Skeletal muscle cell (primary cell): ENCODE measurements around the gene OR51B5.
"Not testable (repeated sequence)": the region's sequence is repeated elsewhere in the genome, so short reads cannot be mapped to it uniquely, and the experiment has no call there.

Experiments
- DNase-seq: peaks from one replicate; pipeline ENCODE4 v3.0.0-alpha.2; 2010; ENCODE audit warnings: low read depth
- H3K4me3 ChIP-seq: 2 replicates; pipeline ENCODE4 v1.5.1; 2011; ENCODE audit warnings: low read depth, mild to moderate bottlenecking, control low read depth, low read length, moderate library complexity

Gene OR51B5

DNA sequence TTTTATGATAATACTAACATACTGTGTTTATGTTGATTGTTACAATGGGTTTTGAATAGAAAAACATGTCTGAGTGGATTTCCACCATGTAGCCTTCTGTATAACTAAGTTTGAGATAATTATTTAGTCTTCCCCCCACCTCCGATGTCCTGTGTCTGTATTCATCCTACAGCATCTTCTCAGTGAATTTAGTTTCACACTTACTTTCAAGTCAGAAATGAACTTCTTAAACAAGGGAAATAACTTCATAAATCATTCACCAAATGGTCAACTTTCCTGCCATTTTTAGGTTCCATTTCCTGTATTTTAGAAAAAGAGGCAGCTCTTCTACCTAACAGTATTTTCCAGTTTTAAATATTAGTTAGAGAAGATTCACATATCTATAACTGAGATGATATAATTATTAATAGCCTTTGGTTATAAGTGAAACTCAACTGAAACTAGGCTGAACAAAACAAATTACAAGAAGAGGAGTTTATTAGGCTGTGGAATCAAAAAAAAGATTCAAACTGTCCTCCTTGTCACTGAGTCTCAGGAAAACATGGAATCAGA, 3.5 kb downstream of the OR51B5 start:
- no peak overlapping the region for H3K4me3 ChIP-seq
- no peak for DNase-seq

DNA sequence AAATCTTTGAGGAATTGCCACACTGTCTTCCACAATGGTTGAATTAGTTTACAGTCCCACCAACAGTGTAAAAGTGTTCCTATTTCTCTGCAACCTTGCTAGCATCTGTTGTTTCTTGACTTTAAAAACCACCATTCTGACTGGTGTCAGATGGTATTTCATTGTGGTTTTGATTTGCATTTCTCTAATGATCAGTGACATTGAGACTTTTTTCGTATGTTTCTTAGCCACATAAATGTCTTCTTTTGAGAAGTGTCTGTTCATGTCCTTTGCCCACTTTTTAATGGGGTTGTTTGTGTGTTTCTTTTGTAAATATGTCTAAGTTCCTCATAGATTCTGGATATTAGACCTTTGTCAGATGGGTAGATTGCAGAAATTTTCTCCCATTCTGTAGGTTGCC, 6.1 kb downstream of the OR51B5 start:
- DNase-seq, H3K4me3 ChIP-seq: not testable (repeated sequence)

DNA sequence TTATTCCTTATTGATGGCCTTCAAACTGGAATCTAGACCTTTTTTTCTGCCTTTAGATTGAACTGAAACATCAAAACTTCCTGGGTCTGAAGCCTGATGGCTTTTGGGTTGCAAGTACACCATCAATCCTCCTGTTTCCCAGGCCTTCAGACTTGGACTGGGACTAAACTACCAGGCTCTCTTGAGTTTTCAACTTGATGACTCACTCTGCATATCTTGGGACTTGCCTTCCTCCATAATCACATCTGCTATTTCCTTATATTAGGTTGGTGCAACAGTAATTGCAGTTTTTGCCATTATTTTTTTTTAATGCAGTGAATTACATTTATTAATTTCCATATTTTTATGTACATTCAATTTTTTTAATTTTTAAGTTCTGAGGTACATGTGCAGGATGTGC, 7.0 kb downstream of the OR51B5 start:
- no peak for DNase-seq
- H3K4me3 ChIP-seq, result no peak overlapping the region

DNA sequence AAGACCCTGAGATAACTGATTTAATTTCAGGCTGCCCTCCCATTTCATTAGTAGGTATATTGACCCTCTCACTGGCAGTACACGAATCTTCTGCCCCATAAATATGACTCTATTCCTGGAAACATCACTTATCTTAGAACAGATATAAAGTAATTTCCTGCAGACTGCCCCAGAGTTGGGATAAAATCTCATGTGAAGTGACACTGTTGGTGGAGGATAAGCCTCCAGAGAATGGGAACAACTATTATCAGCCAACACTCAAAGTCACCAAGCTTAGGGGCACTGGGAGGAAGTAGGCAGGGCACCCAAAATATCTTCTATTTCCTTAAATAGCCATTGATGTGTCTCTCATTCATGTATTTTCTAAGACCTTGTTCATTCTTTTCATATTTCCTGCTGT, 8.2 kb downstream of the OR51B5 start:
- H3K4me3 ChIP-seq, result no peak overlapping the region
- DNase-seq, result no peak

DNA sequence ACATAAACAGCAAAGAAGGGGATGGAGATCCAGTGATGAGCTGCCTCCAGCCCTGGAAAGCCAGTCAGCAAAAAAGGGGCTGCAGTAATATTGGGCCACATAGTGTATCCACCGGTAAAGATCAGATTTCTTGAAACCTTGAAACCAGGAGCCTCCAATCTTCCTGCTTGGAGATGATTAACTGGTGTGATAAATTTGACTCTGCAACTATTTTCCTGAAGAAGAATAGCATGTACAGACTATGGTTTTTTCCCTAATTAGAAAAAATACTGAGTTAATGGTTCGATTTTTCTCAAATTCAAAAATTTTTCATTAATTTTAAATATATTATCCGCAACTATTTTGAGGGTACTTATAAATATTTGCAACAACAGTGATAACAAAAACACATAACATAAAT, 19.1 kb downstream of the OR51B5 start, which contains the start of gene OR51B2:
TSS of gene OR51B2 (minus strand) at position 101 of the 400 bp plus-strand sequence. CDS start at position 101, 0 bp downstream.
- DNase-seq, result no peak
- H3K4me3 ChIP-seq, result no peak within 1 kb of the TSS

DNA sequence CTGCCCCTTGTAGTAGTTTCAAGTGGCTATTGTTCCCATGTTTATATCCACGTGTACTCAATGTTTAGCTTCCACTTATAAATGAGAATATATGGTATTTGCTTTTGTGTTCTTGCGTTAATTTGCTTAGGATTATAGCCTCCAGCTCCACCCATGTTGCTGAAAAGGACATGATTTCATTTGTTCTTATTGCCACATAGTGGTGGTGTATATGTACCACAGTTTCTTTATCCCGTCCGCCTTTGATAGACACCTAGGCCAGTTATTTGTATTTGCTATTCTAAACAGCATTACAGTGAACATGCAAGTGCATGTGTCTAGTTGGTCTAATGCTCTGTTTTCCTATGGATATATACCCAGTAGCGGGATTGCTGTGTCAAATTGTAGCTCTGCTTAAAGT, 26.0 kb downstream of the OR51B5 start:
- H3K4me3 ChIP-seq, result no peak overlapping the region
- no peak for DNase-seq

DNA sequence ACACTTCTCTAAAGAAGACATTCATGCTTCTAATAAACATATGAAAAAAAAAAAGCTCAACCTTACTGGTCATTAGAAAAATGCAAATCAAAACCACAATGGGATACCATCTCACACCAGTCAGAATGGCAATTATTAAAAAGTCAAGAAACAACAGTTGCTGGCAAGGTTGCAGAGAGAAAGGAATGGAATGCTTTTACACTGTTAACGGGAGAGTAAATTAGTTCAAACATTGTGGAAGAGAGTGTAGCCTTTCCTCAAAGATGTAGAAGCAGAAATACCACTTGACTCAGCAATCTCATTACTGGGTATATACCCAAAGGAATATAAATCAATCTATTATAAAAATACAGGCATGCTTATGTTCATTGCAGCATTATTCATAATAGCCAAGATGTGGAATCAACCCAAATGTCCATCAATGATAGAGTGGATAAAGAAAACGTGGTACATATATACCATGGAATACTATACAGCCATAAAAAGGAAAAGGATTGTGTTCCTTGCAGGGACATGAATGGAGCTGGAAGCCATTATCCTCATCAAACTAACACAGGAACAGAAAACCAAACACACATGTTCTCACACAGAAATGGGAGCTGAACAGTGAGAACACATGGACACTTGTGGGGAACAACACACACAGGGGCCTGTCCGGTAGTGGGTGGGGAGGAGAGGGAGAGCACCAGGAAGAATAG, 29.8 kb downstream of the OR51B5 start:
- DNase-seq, H3K4me3 ChIP-seq: not testable (repeated sequence)

DNA sequence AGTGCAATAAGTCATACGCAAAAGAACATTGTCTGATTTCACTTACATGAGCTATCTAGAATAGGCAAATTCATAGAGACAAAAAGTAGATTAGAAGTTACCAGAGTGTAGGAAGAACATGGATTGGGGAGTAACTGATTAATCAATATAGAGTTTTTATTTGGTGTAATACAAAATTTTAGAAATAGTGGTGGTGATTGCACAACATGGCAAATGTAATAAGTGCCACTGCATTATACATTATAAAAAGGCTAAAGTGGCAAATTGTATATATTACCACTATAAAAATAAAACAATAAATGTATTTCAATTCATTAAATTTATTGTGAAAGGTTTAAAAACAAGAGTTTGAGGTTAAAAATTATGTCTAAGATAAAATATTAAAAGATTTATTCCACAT, 32.9 kb downstream of the OR51B5 start:
- DNase-seq, result no peak
- H3K4me3 ChIP-seq, result no peak overlapping the region

DNA sequence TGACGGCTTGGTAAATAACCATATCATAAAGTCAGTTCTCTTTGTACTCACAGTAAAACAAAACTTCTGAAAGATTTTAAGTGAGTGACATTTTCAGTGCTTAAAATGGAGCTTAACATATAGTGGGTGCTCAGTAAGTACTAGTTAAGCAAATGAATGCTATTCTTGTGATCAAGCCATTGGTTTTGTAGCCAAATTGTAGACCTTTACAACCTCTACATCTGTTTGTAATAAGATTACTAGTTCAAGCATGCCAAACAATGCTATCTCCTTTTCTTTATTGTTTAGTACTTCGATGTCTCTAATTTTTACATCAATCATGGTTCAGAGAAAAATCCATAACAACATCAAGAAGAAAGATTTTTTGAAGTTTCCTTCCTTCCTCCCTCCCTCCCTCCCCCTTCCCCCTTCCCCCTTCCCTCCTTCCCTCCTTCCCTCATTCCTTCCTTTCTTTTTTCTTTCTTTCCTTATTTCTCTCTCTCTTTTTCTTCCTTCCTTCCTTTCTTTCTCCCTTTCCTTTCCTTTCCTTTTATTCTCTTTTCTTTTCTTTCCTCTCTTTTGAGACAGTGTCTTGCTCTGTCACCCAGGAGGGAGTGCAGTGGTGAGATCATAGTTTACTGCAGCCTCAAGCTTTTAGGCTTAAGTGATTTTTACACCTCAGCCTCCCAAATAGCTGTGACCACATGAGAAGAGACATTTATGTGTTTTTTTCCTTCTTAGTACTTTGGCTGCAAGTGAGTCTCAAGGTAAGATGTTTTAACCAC, 35.9 kb downstream of the OR51B5 start:
- H3K4me3 ChIP-seq, result no peak overlapping the region
- DNase-seq, result no peak

DNA sequence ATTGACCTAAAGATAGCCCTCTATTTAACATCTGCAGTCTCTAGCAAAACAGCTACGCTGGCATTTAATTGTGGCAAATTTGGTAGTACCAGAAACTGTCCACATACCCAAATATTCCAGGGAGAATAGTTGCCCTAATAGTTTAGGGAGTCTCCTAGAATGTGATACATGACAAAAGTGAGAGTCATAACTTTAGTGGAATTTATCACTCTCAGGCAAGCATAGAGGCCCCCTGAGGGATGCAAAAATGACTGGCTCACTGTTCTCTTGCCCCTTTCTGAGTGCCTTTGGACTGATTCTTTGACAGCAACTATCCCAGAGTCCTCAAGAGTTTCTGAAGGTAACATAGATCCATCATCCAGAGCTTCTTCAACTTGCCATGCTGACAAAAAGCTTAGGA, 39.3 kb downstream of the OR51B5 start:
- no peak overlapping the region for H3K4me3 ChIP-seq
- no peak for DNase-seq

DNA sequence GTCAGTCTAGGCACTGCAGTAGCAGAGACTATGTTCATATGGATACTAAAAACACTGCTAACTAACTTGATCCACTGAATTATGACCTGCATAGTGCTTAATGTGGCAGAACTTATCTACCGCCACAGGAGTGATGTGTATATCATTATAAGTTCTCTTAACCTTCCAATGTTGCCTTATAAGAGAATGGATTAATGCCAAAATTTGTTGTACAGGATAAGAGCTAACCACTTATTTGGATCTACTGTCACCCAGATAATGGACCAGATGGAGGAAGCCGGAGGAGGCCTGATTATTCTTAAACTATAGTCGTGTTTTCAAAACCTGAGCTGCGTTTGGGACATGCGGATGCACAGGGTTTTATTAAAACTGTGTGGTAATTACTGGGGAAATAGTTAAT, 39.7 kb downstream of the OR51B5 start:
- DNase-seq, result no peak
- no peak overlapping the region for H3K4me3 ChIP-seq

DNA sequence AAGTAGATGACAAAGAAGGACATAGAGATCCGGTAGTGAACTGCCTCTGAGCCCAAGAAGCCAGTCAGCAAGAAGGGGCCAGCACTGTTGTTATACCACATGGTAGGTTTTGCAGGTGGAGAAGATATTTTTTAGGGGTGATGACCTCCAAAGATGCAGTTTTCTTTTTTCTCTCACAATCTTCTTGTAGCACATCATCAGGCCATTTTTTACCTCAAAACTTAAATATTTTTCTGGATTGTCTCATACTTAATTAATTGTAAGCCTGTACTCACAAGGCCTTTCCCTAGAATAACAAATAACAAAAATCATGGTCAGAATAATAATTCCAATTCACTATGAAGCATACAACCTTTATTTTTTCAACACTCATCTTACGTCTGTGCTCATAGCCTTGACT, 41.5 kb downstream of the OR51B5 start, which contains the start of gene OR51B4:
TSS of gene OR51B4 (minus strand) at position 101 of the 400 bp plus-strand sequence. CDS start at position 101, 0 bp downstream.
- no peak for DNase-seq

DNA sequence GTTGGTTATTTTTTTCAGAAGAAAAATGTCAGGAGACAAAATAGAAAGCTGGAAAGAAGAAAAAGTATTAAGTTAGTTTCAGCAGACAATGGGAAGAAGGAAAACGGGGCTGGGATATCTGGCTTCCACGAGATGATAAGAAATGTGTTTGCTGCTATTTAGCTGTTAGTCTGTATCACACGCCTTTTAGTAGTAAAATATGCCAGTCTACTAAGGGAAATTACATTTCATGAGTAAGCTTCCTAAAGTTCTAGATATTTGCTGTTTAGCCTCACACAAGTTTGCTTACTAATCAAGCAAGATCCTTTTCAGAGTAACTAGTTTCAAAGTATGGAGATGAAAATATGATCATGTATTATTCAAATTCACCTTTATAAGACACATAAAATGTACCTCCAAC, 43.1 kb downstream of the OR51B5 start:
- H3K4me3 ChIP-seq, result no peak overlapping the region
- no peak for DNase-seq

More for the DNA sequence above, 41.5 kb downstream of the OR51B5 start, which contains the start of gene OR51B4:
- no peak within 1 kb of the TSS for H3K4me3 ChIP-seq

DNA sequence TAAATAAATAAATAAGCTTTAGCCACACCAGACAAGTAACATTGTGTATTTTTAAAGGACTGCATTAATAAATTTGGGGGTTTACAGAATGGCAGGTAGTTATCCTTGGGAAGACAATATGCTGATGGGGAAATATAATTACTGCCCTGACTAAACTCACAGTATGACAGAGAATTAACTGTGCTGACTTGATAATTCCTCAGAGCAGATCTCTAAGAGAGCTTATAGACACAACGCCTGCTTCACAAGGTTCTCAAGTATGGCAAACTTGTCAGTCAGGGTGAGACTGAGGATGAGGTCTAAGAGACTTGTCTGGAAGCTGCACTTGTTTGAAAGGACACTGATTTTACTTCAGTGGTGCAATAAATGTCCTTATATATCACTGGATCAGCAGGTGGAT, 44.9 kb downstream of the OR51B5 start:
- H3K4me3 ChIP-seq, result no peak overlapping the region
- no peak for DNase-seq

DNA sequence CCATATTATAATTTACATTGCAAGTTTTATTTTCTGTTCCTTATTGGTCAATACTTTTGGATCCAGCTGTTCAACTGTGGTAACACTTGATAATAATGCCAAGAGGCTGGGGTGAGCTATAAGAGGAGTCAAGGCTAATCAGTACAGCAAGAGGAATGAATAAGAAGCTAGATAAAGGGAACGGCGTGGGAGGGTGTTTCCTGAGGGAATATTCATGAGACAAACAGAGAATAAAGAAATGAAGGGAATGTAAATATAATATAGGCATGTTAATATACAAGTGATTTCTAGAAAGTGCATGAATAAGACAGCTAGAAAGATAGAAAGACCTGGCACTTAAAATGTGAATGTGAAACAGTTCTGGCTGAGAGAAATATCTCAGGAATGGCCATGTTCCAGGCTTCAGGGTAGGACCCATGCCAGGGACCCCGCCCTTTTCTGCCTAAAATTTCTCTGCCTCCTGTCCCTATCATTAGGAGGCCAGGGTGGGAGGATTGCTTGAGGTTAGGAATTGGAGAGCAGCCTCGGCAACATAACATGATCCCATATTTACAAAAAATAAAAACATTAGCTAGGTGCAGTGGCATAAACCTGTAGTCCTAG, 45.5 kb downstream of the OR51B5 start:
- no peak for DNase-seq
- H3K4me3 ChIP-seq, result no peak overlapping the region

DNA sequence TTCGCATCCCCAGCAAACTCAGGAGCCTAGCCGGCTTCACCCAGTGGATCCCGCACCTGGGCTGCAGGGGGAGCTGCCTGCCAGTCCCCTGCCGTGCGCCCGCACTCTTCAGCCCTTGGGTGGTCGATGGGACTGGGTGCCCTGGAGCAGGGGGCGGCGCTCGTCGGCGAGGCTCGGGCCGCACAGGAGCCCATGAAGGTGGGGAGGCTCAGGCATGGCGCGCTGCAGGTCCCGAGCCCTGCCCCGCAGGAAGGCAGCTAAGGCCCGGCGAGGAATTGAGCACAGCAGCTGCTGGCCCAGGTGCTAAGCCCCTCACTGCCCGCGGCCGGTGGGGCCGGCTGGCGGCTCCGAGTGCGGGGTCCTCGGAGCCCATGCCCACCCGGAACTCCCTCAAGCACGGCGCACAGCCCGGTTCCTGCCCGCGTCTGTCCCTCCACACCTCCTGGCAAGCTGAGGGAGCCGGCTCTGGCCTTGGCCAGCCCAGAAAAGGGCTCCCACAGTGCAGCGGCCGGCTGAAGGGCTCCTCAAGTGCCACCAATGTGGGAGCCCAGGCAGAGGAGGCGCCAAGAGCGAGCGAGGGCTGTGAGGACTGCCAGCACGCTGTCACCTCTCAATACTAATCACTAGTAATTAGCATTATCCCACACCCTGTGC, 48.9 kb downstream of the OR51B5 start:
- not testable (repeated sequence) for DNase-seq, H3K4me3 ChIP-seq

DNA sequence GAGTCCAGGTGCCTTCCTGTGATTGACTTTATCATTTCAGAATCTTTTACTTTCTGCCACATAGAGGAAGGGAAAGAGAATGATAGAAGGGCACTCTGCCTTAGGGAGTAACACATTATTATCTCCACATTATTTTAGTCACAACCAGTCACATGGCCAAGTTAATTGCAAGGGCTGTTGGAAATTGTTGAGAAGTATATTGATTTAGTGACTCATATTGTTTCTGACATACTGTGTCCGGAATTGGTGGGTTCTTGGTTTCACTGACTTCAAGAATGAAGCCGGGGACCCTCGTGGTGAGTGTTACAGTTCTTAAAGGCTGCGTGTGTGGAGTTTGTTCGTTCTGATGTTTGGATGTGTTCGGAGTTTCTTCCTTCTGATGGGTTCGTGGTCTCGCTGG, 50.3 kb downstream of the OR51B5 start:
- no peak overlapping the region for H3K4me3 ChIP-seq
- DNase-seq, result no peak
